DMS153 treated with DMSO at 0.1 percent for 48 hours (cell line): ENCODE results near the gene AP1S1.
"Not testable (repeated sequence)": the region's sequence is repeated elsewhere in the genome, so short reads cannot be mapped to it uniquely, and the experiment has no call there.

ENCODE experiments used
- DNase-seq: peaks from one replicate; lab custom pipeline; 2025; ENCODE audit not compliant: unreplicated experiment; lab: John Stamatoyannopoulos, UW

AP1S1 gene

DNA sequence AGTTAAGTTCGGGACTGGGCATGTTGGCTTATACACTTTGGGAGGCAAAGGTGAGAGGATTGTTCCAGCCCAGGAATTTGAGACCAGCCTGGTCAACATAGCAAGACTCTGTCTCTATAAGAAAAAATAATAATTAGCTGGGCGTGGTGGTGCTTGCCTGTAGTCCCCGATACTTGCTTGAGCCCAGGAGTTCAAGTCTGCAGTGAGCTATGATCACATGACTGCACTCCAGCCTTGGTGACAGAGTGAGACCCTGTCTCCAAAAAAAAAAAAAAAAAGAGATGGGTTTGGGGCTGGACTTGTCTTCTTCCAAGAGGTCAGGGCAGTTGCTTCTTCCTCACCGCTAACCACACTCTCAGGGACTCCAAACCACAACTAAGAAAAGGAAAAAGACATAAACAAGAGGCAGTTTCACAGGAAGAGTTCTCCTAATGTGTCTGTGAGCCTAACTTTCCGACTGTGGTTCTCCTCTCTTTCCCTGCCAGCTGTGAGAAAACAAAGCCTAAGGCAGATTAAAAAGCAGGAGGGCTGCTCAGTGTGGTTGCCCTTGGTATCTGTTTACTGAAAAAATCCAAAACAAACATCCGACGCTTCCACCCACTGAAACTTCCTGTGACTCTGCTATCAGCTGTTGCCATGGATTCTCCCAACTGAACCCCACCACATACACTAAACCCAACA, 29.8 kb upstream of the AP1S1 start:
- DNase-seq, result peak; percentile 5

DNA sequence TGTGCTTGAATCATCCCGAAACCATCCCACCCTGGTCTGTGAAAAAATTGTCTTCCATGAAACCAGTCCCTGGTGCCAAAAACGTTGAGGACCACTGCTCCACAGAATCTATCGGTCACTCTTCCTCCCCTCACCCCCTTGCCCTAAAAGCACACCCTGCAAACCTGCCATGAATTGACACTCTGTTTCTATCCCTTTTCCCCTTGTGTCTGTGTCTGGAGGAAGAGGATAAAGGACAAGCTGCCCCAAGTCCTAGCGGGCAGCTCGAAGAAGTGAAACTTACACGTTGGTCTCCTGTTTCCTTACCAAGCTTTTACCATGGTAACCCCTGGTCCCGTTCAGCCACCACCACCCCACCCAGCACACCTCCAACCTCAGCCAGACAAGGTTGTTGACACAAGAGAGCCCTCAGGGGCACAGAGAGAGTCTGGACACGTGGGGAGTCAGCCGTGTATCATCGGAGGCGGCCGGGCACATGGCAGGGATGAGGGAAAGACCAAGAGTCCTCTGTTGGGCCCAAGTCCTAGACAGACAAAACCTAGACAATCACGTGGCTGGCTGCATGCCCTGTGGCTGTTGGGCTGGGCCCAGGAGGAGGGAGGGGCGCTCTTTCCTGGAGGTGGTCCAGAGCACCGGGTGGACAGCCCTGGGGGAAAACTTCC, 28.2 kb upstream of the AP1S1 start:
- DNase-seq, result no peak

DNA sequence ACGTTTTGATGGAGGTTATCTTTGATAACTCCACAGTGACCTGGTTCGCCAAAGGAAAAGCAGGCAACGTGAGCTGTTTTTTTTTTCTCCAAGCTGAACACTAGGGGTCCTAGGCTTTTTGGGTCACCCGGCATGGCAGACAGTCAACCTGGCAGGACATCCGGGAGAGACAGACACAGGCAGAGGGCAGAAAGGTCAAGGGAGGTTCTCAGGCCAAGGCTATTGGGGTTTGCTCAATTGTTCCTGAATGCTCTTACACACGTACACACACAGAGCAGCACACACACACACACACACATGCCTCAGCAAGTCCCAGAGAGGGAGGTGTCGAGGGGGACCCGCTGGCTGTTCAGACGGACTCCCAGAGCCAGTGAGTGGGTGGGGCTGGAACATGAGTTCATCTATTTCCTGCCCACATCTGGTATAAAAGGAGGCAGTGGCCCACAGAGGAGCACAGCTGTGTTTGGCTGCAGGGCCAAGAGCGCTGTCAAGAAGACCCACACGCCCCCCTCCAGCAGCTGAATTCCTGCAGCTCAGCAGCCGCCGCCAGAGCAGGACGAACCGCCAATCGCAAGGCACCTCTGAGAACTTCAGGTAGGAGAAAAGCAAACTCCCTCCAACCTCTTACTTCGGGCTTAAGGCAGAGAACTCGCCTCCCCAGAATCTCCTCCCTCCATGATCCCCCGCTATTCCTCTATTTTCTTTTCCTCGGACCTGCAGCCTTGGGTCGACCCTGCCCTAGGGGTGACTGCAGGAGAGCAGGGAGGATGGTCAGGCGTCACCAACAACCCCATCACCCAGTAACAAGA, 27.4 kb upstream of the AP1S1 start, which contains the start of gene SERPINE1:
SERPINE1 (plus strand) TSS at position 454 of the 809 bp plus-strand sequence. CDS start 1,290 bp downstream, outside the sequence.
- peak; percentile 45 for DNase-seq

DNA sequence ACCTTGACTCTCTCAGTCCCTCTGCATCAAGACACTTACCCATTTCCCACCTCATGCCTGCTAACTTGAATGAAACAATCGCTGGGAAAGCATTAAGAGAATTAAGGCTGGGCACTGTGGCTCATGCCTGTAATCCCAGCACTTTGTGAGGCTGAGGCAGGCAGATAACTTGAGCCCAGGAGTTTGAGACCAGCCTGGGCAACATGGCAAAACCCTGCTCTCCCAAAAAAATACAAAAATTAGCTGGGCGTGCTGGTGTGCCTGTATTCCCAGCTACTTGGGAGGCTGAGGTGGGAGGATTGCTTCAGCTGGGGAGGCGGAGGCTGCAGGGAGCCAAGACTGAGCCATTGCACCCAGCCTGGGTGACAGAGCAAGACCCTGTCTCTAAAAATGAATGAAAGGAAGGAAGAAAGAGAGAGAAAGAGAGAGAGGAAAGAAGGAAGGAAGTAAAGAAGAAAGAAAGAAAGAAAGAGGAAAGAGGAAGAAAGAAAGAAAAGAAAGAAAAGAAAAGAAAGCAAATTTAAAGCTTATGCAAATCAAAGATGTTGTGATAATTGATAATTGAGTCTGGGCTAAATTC, 26.7 kb upstream of the AP1S1 start:
- DNase-seq, result no peak

DNA sequence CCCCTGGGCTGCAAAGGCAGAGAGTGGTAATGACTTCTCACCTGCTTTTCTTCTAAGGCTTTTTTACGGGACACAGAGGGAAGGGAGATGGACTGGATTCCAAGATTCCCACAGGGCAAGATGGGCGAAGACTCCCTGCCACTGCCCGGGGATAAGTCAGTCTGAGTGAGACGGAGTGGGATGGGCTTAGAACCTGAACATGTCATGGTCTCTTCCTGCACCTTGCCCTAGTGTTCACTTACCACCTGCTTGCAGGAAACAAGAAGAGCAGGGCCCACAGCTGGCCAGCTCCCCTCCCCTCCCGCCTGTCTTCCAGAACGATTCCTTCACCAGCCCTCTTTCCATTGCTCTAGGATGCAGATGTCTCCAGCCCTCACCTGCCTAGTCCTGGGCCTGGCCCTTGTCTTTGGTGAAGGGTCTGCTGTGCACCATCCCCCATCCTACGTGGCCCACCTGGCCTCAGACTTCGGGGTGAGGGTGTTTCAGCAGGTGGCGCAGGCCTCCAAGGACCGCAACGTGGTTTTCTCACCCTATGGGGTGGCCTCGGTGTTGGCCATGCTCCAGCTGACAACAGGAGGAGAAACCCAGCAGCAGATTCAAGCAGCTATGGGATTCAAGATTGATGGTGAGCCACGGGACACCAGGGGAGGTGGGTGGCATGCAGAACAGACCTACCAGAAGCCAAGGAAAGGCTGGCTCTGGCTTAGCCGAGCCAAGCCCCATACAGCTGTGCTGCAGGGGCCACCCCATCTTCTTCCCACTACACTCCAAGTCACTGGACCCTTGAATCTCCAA, 26.0 kb upstream of the AP1S1 start:
- DNase-seq, result no peak

DNA sequence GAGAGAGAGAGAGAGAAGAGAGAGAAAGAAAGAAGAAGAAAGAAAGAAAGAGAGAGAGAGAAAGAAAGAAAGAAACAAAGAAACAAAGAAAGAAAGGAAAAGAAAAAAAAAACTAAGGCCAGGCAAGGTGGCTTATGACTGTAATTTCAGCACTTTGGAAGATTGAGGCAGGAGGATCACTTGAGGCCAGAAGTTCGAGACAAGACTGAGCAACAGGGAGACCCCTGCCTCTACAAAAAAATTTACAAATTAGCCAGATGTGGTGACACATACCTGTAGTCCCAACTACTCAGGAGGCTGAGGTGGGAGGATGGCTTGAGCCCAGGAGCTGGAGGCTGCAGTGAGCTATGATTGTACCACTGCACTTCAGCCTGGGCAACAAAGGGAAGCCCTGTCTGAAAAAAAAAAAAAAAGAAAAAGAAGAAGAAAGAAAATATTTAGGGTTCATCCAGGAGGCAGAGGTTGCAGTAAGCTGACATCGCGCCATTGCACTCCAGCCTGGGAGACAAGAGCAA, 24.6 kb upstream of the AP1S1 start:
- DNase-seq, result no peak

DNA sequence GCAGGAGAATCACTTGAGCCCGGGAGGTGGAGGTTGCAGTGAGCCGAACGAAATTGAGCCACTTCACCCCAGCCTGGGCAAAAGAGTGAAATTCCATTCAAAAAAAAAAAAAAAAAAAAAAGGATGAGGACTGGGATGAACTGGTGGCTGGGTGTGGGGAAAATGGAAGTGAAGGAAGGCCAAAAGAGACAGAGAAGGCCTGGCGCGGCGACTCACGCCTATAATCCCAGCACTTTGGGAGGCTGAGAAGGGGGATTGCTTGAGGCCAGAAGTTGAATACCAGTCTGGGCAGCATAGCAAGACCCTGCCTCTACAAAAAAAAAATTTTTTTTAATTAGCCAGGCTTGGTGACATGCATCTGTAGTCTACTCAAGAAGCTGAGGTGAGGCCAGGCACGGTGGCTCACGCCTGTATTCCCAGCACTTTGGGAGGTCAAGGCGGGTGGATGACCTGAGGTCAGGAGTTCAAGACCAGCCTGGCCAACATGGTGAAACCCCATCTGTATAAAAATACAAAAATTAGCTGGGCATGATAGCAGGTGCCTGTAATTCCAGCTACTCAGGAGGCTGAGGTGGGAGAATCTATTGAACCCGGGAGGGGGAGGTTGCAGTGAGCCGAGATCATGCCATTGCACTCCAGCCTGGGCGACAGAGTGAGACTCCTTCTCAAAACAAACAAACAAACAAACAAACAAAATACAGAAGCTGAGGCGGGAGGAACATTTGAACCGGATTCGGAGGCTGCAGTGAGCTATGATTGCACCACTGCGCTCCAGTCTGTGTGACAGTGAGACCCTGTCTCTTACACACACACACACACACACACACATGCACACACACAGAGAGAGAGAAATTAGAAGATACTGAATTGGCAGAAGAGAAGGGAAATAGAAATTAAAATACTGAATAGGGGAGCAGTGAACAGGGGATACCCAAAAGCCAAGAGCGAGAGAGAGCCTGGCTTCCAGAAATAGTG, 21.4 kb upstream of the AP1S1 start:
- not testable (repeated sequence) for DNase-seq

DNA sequence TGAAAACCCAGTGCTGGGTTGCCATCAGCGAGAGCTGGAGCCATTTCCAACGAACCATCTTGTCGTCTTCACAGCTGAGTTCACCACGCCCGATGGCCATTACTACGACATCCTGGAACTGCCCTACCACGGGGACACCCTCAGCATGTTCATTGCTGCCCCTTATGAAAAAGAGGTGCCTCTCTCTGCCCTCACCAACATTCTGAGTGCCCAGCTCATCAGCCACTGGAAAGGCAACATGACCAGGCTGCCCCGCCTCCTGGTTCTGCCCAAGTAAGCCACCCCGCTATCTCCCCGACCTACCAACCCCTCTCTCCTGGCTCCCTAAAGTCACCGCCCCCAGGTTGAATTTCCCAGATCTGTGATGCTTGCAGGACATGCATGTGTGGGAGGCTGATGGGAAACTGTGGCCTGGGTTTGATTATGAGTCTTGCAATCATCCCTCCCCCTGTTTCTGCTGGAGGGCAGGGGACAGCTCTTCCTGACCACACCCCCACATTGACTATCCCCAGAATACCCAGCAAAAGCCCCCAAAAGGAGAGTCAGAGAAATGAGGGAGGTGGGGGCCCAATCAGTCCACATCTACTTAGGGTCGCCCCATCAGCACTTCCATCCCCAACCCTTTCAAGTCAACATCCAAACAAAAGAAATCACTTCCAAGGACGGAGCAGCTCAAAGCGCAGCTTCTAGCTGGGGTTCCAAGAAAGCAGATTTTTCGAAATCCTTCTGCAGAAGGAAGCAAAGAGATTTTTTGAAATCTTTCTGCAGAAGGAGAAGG, 20.5 kb upstream of the AP1S1 start:
- DNase-seq, result no peak

DNA sequence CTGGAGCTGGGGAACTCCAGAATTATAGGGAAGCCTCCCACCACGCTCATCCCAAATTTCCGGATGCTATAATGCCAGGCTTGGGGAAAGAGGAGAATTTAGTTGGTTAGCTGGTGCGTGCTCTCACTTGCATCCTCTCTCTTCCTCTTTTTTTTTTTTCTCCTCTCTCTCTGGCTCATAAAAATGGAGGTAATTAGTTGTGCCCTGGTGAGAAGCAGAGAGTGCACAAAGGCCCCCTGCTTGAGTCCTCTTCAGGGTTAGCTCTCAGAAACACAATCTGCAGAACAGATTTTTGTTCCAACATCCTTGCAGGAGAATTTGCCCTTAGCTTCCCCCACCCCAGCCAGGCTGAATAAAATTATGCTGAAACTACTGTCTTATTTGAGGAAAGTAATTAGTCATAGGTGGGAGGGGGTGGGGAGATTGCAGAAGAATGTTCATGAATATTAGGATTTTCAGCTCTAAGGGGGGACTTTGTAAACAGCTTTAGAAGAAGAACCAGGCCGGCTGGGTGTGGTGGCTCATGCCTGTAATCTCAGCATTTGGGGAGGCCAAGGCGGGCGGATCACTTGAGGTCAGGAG, 19.8 kb upstream of the AP1S1 start:
- no peak for DNase-seq

DNA sequence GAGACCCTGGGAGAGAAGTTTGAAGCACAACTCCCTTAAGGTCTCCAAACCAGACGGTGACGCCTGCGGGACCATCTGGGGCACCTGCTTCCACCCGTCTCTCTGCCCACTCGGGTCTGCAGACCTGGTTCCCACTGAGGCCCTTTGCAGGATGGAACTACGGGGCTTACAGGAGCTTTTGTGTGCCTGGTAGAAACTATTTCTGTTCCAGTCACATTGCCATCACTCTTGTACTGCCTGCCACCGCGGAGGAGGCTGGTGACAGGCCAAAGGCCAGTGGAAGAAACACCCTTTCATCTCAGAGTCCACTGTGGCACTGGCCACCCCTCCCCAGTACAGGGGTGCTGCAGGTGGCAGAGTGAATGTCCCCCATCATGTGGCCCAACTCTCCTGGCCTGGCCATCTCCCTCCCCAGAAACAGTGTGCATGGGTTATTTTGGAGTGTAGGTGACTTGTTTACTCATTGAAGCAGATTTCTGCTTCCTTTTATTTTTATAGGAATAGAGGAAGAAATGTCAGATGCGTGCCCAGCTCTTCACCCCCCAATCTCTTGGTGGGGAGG, 16.5 kb upstream of the AP1S1 start:
- DNase-seq, result no peak

DNA sequence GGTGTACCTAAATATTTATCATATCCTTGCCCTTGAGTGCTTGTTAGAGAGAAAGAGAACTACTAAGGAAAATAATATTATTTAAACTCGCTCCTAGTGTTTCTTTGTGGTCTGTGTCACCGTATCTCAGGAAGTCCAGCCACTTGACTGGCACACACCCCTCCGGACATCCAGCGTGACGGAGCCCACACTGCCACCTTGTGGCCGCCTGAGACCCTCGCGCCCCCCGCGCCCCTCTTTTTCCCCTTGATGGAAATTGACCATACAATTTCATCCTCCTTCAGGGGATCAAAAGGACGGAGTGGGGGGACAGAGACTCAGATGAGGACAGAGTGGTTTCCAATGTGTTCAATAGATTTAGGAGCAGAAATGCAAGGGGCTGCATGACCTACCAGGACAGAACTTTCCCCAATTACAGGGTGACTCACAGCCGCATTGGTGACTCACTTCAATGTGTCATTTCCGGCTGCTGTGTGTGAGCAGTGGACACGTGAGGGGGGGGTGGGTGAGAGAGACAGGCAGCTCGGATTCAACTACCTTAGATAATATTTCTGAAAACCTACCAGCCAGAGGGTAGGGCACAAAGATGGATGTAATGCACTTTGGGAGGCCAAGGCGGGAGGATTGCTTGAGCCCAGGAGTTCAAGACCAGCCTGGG, 15.9 kb upstream of the AP1S1 start:
- peak; percentile 62 for DNase-seq

DNA sequence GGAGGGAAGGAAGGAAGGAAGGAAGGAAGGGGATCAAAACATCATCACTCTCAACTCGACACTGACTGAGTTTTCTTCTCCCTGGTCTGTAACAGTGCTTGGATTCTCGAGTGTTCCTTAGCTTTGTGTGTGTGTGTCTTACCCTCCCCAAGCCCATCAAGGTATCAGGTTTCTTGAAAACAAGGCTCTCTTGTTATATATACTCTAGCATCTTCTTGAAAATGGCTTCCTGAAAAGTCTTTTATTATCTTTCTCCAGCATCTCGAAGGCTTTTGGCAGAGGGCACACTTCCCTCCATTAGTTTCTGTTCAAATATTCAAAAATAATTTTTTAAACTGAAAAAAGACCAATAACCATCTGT, 14.0 kb upstream of the AP1S1 start:
- DNase-seq, result no peak

DNA sequence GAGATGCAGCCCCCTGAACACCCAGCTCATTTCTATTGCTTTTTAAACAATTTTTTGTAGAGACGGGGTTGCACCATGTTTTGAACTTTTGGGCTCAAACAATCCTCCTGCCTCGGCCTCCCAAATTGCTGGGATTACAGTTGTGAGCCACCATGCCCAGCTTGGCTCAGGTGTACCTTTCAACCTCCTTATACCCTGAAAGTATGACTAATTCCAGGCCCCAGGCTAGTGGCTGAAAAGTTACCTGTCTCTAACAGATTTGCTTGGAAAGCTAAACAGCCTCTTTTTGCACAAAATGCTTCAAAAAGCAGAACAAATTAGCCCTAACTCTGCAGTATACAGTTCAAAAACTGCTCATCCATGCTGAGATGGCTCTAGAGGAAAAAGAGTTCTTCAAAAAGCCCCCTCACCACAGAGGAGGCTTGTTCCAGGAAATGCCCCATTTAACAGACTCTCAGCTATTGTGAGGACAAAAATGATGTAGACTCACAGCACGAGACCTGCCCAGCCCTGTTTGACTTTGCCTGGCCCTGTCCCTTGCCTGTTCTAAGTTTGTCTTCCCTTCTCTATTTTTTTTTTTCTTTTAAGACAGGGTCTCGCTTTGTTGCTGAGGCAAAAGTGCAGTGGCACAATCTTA, 13.4 kb upstream of the AP1S1 start:
- no peak for DNase-seq

DNA sequence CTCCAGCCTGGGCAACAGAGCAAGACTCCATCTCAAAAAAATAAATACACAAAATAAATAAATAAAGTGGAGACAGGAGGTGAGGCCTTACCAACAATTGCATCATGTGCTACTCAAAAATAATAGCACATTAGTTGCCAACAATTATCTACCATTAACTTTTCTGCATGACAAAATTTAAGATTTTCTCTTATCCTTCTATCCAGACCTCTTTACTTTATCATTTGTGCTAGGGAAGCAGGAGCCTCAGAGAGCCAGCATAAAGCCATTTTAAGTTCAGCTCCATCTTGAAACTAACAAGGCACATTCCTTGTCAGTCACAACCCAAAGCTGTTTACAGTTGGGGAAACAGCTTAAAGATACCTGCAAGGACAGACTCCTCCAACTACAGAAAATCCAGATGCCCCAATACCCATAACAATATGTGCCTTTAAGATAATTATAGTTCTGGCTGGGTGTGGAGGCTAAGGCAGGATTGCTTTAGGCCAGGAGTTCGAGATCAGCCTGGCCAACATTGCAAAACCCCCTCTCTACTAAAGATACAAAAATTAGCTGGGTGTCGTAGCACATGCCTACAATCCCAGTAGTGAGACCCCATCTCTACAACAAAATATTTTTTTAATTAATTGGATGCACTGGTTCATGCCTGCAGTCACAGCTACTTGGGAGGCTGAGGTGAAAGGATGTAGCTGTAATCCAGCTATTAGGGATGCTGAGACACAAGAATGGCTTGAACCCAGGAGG, 2.2 kb upstream of the AP1S1 start:
- no peak for DNase-seq

DNA sequence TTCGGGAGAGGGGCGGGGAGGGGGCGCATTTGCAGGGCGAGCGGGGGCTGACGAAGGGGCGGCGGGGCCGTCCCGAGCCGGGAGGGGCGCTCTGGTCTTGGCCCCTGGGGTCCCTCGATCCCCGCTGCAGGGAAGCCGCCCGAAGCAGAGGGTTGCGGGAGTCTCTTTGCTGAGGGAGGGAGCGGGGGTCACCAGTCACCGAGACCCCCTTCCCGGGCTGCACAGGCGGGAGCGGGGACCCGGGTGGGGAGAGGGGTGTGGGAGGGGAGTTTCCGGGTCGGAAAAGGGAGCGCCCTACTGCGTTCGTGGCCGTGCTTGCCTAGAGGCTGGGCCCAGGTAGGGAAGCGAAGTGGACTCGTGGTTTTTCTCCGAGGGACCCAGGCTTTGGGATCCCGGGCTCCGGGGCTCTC, 422 bp downstream of the AP1S1 start:
- DNase-seq, result no peak

DNA sequence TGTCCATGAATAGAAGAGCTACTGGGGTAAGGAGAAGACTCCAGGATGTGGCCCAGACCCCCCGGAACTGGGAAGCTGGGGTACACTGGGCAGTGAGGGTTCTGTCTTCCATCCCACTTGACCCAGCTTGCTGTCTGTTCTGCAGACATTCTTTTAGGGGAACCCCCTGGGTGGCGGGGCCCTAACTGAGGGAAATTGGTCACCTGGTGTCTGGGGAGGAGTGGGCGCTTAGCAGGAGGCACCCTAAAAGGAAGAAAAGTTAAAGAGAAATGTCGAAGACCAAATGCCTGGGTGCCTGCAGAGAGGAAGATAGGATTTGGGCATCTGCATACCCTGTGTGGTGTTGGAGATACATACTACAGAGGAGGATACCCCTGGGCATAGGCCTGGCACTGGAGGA, 1.0 kb downstream of the AP1S1 start:
- DNase-seq, result no peak
